ENCODE results near the gene CYB5RL.

CYB5RL gene

GRCh38 chr1:54244655-54245054, 44.8 kb upstream of the CYB5RL start:
- DNase-seq (ENCODE audit: extremely low read depth, insufficient read length), result no peak
- TF ChIP-seq CTCF (IDR thresholded peaks at IDR 0.05; ENCODE audit: insufficient read depth, low read length, poor library complexity, severe bottlenecking), result no peak
- Histone ChIP-seq H3K4me3 (replicated peaks; ENCODE audit: low read depth, low read length) (no peak overlapping the region), H3K36me3 (ENCODE audit: control insufficient read depth, insufficient read depth, low read length) (peaks cover 7% of the 10 kb centered on the region), H3K27me3 (replicated peaks; ENCODE audit: control insufficient read depth, insufficient read depth, low read length) (no peaks in the 10 kb centered on the region)

GRCh38 chr1:54243022-54243421, 43.2 kb upstream of the CYB5RL start:
- Histone ChIP-seq H3K4me3 (replicated peaks; ENCODE audit: low read depth, low read length) (no peak overlapping the region), H3K27me3 (replicated peaks; ENCODE audit: control insufficient read depth, insufficient read depth, low read length) (no peaks in the 10 kb centered on the region), H3K36me3 (ENCODE audit: control insufficient read depth, insufficient read depth, low read length) (peaks cover 7% of the 10 kb centered on the region)
- TF ChIP-seq CTCF (IDR thresholded peaks at IDR 0.05; ENCODE audit: insufficient read depth, low read length, poor library complexity, severe bottlenecking), result no peak
- DNase-seq (ENCODE audit: extremely low read depth, insufficient read length), result no peak

- H3K27me3 ChIP-seq (replicated peaks; ENCODE audit: control insufficient read depth, insufficient read depth, low read length), result no peaks in the 10 kb centered on the region
- no peak for DNase-seq (ENCODE audit: extremely low read depth, insufficient read length)
- no peak for TF ChIP-seq CTCF (IDR thresholded peaks at IDR 0.05; ENCODE audit: insufficient read depth, low read length, poor library complexity, severe bottlenecking)
- H3K36me3 ChIP-seq (ENCODE audit: control insufficient read depth, insufficient read depth, low read length), result peaks cover 5% of the 10 kb centered on the region
- H3K4me3 ChIP-seq (replicated peaks; ENCODE audit: low read depth, low read length), result no peak overlapping the region
Measured at GRCh38 chr1:54241364-54241763, 41.5 kb upstream of the CYB5RL start.

- peaks cover 5% of the 10 kb centered on the region for H3K36me3 ChIP-seq (ENCODE audit: control insufficient read depth, insufficient read depth, low read length)
- no peak overlapping the region for H3K4me3 ChIP-seq (replicated peaks; ENCODE audit: low read depth, low read length)
Measured at GRCh38 chr1:54240741-54241335, 41.0 kb upstream of the CYB5RL start.

GRCh38 chr1:54239631-54240031, 39.8 kb upstream of the CYB5RL start:
- no peak for TF ChIP-seq CTCF (IDR thresholded peaks at IDR 0.05; ENCODE audit: insufficient read depth, low read length, poor library complexity, severe bottlenecking)
- DNase-seq (ENCODE audit: extremely low read depth, insufficient read length), result no peak
- H3K4me3 ChIP-seq (replicated peaks; ENCODE audit: low read depth, low read length), result no peak overlapping the region
- H3K27me3 ChIP-seq (replicated peaks; ENCODE audit: control insufficient read depth, insufficient read depth, low read length), result no peaks in the 10 kb centered on the region
- peaks cover 5% of the 10 kb centered on the region for H3K36me3 ChIP-seq (ENCODE audit: control insufficient read depth, insufficient read depth, low read length)

More at GRCh38 chr1:54240741-54241335, 41.0 kb upstream of the CYB5RL start:
- no peaks in the 10 kb centered on the region for H3K27me3 ChIP-seq (replicated peaks; ENCODE audit: control insufficient read depth, insufficient read depth, low read length)
- no peak for DNase-seq (ENCODE audit: extremely low read depth, insufficient read length)
- TF ChIP-seq CTCF (IDR thresholded peaks at IDR 0.05; ENCODE audit: insufficient read depth, low read length, poor library complexity, severe bottlenecking), result no peak

- Histone ChIP-seq H3K27me3 (replicated peaks; ENCODE audit: control insufficient read depth, insufficient read depth, low read length) (no peaks in the 10 kb centered on the region), H3K36me3 (ENCODE audit: control insufficient read depth, insufficient read depth, low read length) (peaks cover 5% of the 10 kb centered on the region), H3K4me3 (replicated peaks; ENCODE audit: low read depth, low read length) (no peak overlapping the region)
- no peak for TF ChIP-seq CTCF (IDR thresholded peaks at IDR 0.05; ENCODE audit: insufficient read depth, low read length, poor library complexity, severe bottlenecking)
- DNase-seq (ENCODE audit: extremely low read depth, insufficient read length), result no peak
Measured at GRCh38 chr1:54239035-54239383, 39.2 kb upstream of the CYB5RL start.
